Measurements from ENCODE around the gene SH3RF3.
"Not testable (repeated sequence)": the region's sequence is repeated elsewhere in the genome, so short reads cannot be mapped to it uniquely, and the experiment has no call there.

The SH3RF3 gene

DNA sequence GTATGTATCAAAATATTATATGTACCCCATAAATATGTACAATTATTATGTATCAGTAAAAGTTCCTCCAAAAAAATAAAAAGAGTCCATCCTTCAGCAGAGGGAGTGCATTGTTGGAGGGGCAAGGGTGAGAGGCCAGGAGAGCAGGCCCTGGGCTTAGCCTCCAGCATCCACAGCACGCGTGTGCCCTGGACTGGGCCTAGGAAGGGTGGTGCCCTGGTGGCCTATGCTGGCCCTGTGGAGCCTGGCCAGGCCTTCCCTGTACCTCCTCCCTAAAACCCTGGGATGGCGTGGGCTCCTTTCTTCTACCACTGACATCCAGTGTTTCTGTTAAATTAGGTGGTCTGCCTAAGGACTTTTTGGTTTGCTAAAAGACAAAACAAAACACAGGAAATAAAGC lies 93.4 kb downstream of the SH3RF3 start:
- no peak overlapping the region for H3K4me2 ChIP-seq (ENCODE audit: low read length)
- no peaks in the 10 kb centered on the region for H3K4me1 ChIP-seq
- no peaks in the 10 kb centered on the region for H3K79me2 ChIP-seq
- H3K4me3 ChIP-seq (ENCODE audit: low read depth, low read length), result no peak overlapping the region
- no peak overlapping the region for H3K9ac ChIP-seq
- H3K27me3 ChIP-seq (ENCODE audit: control insufficient read depth, insufficient read depth, low read length), result no peaks in the 10 kb centered on the region
- no peak overlapping the region for H2AFZ ChIP-seq
- TF ChIP-seq, protein P1, sequence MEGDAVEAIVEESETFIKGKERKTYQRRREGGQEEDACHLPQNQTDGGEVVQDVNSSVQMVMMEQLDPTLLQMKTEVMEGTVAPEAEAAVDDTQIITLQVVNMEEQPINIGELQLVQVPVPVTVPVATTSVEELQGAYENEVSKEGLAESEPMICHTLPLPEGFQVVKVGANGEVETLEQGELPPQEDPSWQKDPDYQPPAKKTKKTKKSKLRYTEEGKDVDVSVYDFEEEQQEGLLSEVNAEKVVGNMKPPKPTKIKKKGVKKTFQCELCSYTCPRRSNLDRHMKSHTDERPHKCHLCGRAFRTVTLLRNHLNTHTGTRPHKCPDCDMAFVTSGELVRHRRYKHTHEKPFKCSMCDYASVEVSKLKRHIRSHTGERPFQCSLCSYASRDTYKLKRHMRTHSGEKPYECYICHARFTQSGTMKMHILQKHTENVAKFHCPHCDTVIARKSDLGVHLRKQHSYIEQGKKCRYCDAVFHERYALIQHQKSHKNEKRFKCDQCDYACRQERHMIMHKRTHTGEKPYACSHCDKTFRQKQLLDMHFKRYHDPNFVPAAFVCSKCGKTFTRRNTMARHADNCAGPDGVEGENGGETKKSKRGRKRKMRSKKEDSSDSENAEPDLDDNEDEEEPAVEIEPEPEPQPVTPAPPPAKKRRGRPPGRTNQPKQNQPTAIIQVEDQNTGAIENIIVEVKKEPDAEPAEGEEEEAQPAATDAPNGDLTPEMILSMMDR (IDR thresholded peaks at IDR 0.05), result no peak
- no peak overlapping the region for H3K27ac ChIP-seq
- H3K36me3 ChIP-seq (ENCODE audit: control insufficient read depth, insufficient read depth, low read length), result no peaks in the 10 kb centered on the region
- no peaks in the 10 kb centered on the region for H3K9me3 ChIP-seq (ENCODE audit: control insufficient read depth, low read length)

DNA sequence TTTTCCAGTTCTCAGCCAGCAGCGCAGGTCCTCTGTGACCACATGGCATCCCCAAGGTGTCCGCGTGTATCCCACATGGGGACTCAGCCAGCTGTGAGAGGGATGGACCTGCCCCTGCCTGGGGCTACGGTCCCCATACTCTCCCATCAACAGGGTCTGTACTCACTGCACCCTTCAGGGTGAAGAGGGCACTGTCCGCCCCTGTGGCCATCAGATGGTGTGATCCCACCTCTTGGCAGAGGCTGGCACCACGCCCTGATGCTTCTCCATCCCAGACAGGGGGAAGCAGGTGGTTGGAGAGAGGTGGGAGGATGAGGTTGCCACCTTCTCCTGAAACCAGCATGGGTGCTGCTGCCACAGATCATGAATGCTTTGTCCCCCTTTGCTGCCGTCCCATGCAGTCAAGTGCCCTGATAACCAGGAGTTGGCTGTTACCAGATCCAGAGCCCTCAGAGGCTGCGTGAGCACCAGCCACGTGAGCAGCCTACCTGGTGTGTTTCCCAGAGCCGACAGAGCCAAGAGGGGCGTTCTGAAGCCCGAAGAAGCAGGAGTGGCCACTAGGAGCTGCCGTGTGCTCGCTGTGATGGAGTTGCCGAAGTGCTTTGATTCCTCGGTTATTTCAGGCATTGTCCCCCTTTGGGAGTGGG lies 93.9 kb downstream of the SH3RF3 start:
- TF ChIP-seq, protein P1 (IDR thresholded peaks at IDR 0.05), result no peak
- no peaks in the 10 kb centered on the region for H3K4me1 ChIP-seq
- H3K9me3 ChIP-seq (ENCODE audit: control insufficient read depth, low read length), result no peaks in the 10 kb centered on the region
- no peak overlapping the region for H3K9ac ChIP-seq
- no peak overlapping the region for H3K27ac ChIP-seq
- H3K4me3 ChIP-seq (ENCODE audit: low read depth, low read length), result no peak overlapping the region
- no peak overlapping the region for H2AFZ ChIP-seq
- H3K4me2 ChIP-seq (ENCODE audit: low read length), result no peak overlapping the region
- H3K79me2 ChIP-seq, result no peaks in the 10 kb centered on the region
- no peaks in the 10 kb centered on the region for H3K27me3 ChIP-seq (ENCODE audit: control insufficient read depth, insufficient read depth, low read length)
- H3K36me3 ChIP-seq (ENCODE audit: control insufficient read depth, insufficient read depth, low read length), result no peaks in the 10 kb centered on the region

DNA sequence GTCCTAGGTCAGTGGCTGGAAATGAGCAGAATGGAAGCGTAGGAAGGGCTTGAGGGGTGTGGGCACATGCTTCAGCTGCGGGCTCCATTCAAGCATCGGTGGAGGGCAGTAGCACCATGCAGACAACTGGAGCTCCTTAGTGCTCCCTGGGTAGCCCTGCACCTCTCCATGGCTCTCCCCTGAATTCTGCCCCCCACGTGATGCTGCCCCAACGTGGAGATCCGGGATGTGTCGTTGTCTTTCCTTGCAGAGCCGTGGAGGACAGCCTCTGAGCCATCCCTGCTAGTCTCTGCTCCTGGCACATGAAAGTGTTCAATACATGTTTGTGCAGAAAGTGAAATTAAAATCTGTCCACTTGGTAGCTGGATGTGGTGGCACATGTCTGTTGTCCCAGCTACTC lies 94.5 kb downstream of the SH3RF3 start:
- no peak overlapping the region for H2AFZ ChIP-seq
- H3K27me3 ChIP-seq (ENCODE audit: control insufficient read depth, insufficient read depth, low read length), result no peaks in the 10 kb centered on the region
- no peaks in the 10 kb centered on the region for H3K4me1 ChIP-seq
- TF ChIP-seq, protein P1 (IDR thresholded peaks at IDR 0.05), result no peak
- H3K4me2 ChIP-seq (ENCODE audit: low read length), result no peak overlapping the region
- H3K79me2 ChIP-seq, result no peaks in the 10 kb centered on the region
- H3K27ac ChIP-seq, result no peak overlapping the region
- no peak overlapping the region for H3K4me3 ChIP-seq (ENCODE audit: low read depth, low read length)
- no peak overlapping the region for H3K9ac ChIP-seq
- no peaks in the 10 kb centered on the region for H3K9me3 ChIP-seq (ENCODE audit: control insufficient read depth, low read length)
- no peaks in the 10 kb centered on the region for H3K36me3 ChIP-seq (ENCODE audit: control insufficient read depth, insufficient read depth, low read length)

DNA sequence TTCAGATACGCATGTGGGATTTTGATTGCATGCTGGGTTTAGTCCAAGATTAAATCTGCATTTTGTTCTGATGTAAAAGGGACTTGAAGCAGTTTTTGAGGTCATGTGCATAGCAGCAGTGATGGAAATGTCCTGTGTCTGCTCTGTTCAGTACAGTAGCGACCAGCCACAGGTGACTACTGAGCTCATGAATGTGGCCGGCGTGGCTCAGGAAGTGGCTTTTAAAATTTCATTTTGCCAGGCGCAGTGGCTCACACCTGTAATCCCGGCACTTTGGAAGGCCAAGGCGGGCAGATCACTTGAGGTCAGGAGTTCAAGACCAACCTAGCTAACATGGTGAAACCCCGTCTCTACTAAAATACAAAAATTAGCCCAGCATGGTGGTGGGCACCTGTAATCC lies 95.3 kb downstream of the SH3RF3 start:
- not testable (repeated sequence) for H3K36me3 ChIP-seq (ENCODE audit: control insufficient read depth, insufficient read depth, low read length); H3K79me2 ChIP-seq; H3K4me1 ChIP-seq; H2AFZ ChIP-seq; H3K9me3 ChIP-seq (ENCODE audit: control insufficient read depth, low read length); H3K9ac ChIP-seq; H3K27me3 ChIP-seq (ENCODE audit: control insufficient read depth, insufficient read depth, low read length); H3K27ac ChIP-seq; H3K4me3 ChIP-seq (ENCODE audit: low read depth, low read length); H3K4me2 ChIP-seq (ENCODE audit: low read length)

DNA sequence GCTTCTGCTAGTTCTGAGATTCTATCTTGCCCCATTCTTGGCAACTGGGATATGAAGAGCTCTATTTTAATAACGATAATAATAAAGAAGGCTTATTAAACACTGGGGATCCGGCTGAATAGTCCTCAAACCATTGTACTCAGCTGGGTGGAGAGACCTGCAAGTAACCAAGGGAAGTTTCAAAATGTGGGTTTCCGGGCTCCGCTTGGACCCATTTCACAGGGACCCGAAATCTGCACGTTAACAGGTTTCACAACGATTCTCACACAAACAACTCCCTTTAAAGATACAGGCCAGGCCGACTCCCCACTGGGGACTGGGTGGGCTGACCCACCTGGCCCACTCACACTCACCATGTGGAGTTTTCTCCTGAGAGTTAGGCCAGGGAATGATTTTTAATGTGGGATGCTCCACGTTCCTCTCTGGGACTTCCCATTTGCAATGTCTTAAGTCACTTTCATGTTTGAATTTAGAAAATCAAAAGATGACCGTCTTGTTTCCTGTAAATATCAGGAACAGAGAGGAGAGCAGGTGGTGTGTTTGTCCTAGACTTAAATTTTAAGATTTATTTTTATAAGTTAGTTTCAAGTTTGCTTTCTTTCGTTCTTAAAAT lies 96.3 kb downstream of the SH3RF3 start:
- no peaks in the 10 kb centered on the region for H3K36me3 ChIP-seq (ENCODE audit: control insufficient read depth, insufficient read depth, low read length)
- no peaks in the 10 kb centered on the region for H3K4me1 ChIP-seq
- H2AFZ ChIP-seq, result no peak overlapping the region
- TF ChIP-seq, protein P1 (IDR thresholded peaks at IDR 0.05), result no peak
- H3K4me2 ChIP-seq (ENCODE audit: low read length), result no peak overlapping the region
- H3K79me2 ChIP-seq, result no peaks in the 10 kb centered on the region
- no peaks in the 10 kb centered on the region for H3K9me3 ChIP-seq (ENCODE audit: control insufficient read depth, low read length)
- no peaks in the 10 kb centered on the region for H3K27me3 ChIP-seq (ENCODE audit: control insufficient read depth, insufficient read depth, low read length)
- H3K27ac ChIP-seq, result no peak overlapping the region
- H3K4me3 ChIP-seq (ENCODE audit: low read depth, low read length), result no peak overlapping the region
- no peak overlapping the region for H3K9ac ChIP-seq
